GM19239 (cell line): ENCODE data around the gene SREBF1.

Source experiments
- DNase-seq: peaks from one replicate; pipeline ENCODE4 v3.0.0; 2011; ENCODE audit warnings: low spot score; ENCODE audit not compliant: insufficient read length
- FAIRE-seq: peaks from 2 replicates; lab custom pipeline; 2011; peaks lifted over from hg19 to GRCh38; lab: Jason Lieb, UNC

SREBF1 gene

GRCh38 chr17:17859909-17860765, 23.4 kb upstream of the SREBF1 start:
- DNase-seq (peak; percentile 83), FAIRE-seq (peak; percentile 86)

- FAIRE-seq = no peak
These were observed 20.7 kb upstream of the SREBF1 start for GRCh38 chr17:17857496-17857895.

GRCh38 chr17:17856386-17856785, 19.6 kb upstream of the SREBF1 start:
- FAIRE-seq = no peak
- no peak for DNase-seq

More at GRCh38 chr17:17857496-17857895, 20.7 kb upstream of the SREBF1 start:
- DNase-seq = no peak

- no peak for FAIRE-seq
- DNase-seq = no peak
These were observed 19.2 kb upstream of the SREBF1 start for GRCh38 chr17:17855976-17856375.

GRCh38 chr17:17853811-17854447, 17.1 kb upstream of the SREBF1 start:
- no peak for DNase-seq
- no peak for FAIRE-seq

GRCh38 chr17:17852930-17853329, 16.1 kb upstream of the SREBF1 start:
- no peak for DNase-seq
- FAIRE-seq = no peak

GRCh38 chr17:17851103-17852002, 14.6 kb upstream of the SREBF1 start:
- no peak for FAIRE-seq
- DNase-seq = no peak

GRCh38 chr17:17849845-17850373, 13.1 kb upstream of the SREBF1 start:
- peak; percentile 96 for FAIRE-seq

GRCh38 chr17:17849147-17849820, 12.5 kb upstream of the SREBF1 start:
- DNase-seq (no peak), FAIRE-seq (peak; percentile 51)

More at GRCh38 chr17:17849845-17850373, 13.1 kb upstream of the SREBF1 start:
- peak; percentile 58 for DNase-seq

GRCh38 chr17:17848311-17849082, 11.7 kb upstream of the SREBF1 start:
- FAIRE-seq (no peak), DNase-seq (no peak)

GRCh38 chr17:17847726-17848125, 10.9 kb upstream of the SREBF1 start:
- no peak for DNase-seq
- FAIRE-seq = no peak

- FAIRE-seq (no peak), DNase-seq (no peak)
These were observed 10.4 kb upstream of the SREBF1 start for GRCh38 chr17:17847118-17847689.

- FAIRE-seq = no peak
- no peak for DNase-seq
These were observed 9.9 kb upstream of the SREBF1 start for GRCh38 chr17:17846645-17847044.

GRCh38 chr17:17846003-17846402, 9.2 kb upstream of the SREBF1 start:
- DNase-seq (no peak), FAIRE-seq (no peak)

GRCh38 chr17:17845046-17845775, 8.4 kb upstream of the SREBF1 start:
- DNase-seq (no peak), FAIRE-seq (no peak)

- no peak for FAIRE-seq
These were observed 7.7 kb upstream of the SREBF1 start for GRCh38 chr17:17844500-17844899.

GRCh38 chr17:17844079-17844478, 7.3 kb upstream of the SREBF1 start:
- FAIRE-seq (no peak), DNase-seq (no peak)

More at GRCh38 chr17:17844500-17844899, 7.7 kb upstream of the SREBF1 start:
- DNase-seq = no peak

GRCh38 chr17:17843096-17843495, 6.3 kb upstream of the SREBF1 start:
- FAIRE-seq = no peak
- no peak for DNase-seq
